ENCODE results near the gene CCDC88A. TPM values are rescaled to one million over a fixed set of nuclear protein-coding genes. Genes with fewer than 3 reads are reported as not detected.

The CCDC88A gene
- total and polyA plus RNA-seq, 3 donors from 2014 or later: 26.5 to 180 (median 121) TPM

DNA sequence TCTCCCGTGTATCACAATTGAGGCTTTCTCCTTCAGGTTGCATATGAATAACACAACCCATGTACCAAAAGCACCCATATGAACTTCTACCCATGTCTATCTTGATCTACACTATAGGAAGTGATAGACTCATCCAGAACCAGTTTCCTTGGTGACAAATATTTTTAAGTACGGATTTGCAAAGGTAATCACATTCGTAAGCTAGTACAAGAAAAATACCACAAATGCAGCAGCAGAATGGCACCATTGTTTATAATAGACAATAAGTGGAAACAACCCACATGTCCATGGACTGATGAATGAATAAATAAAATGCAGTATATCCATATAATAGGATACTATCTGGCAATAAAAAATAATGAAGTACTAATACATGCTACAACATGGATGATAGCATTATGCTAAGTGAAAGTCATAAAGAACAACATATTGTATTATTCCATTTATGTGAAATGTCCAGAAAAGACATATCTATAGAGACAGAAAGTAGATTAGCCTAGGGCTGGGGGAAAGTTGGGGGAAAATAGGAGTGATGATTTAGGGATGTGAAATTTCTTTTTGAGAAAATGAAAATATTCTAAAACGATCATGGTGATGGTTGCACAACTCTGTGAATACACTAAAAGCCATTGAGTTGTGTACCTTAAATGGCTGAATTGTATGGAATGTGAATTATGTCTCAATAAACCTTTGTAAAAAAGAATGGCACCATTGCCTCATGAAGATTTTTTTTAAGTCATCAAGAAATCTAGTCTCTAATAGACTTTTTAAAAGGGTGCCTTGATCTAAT lies 3.4 kb upstream of the CCDC88A start:
- peaks cover 7% of the 10 kb centered on the region for H3K4me1 ChIP-seq
- WGBS, 2 donors: 74 to 77% methylated on average over 4 of the region's 4 CpGs
- no peak overlapping the region for H3K4me3 ChIP-seq
- DNase-seq: no peak
- TF ChIP-seq POLR2A (IDR thresholded peaks at IDR 0.05): no peak
- TF ChIP-seq CTCF (IDR thresholded peaks at IDR 0.05): no peak
- no peaks in the 10 kb centered on the region for H3K36me3 ChIP-seq (ENCODE audit: low read depth, missing control alignments)
- H3K27me3 ChIP-seq: no peaks in the 10 kb centered on the region
- no peak overlapping the region for H3K27ac ChIP-seq
- H3K9me3 ChIP-seq: no peaks in the 10 kb centered on the region
- intact Hi-C loops (cut with DNase I; ENCODE audit: low total_unique reads): no loop called here

DNA sequence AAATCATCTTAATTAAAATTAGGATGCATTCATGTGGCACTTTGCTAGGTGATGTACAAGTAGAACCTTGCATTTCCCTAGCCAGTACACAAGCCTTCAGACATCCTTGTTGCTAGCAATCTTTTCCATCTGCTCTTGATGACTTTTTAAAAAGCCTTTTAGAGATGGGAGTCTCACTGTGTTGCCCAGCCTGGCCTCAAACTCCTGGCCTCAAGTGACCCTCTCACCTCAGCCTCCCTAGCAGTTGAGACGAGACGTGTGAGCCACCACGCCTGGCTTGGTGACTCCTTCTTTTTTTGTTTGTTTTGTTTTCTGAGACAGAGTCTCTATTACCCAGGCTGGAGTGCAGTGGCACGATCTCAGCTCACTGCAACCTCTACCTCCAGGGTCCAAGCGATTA lies 1.7 kb upstream of the CCDC88A start:
- Histone ChIP-seq H3K9me3 (no peaks in the 10 kb centered on the region), H3K27ac (no peak overlapping the region), H3K27me3 (no peaks in the 10 kb centered on the region), H3K36me3 (ENCODE audit: low read depth, missing control alignments) (no peaks in the 10 kb centered on the region), H3K4me1 (peaks cover 13% of the 10 kb centered on the region), H3K4me3 (no peak overlapping the region)
- DNase-seq: no peak
- intact Hi-C loops (cut with DNase I; ENCODE audit: low total_unique reads): no loop called here
- WGBS, 2 donors: 86 to 93% methylated on average over 5 of the region's 5 CpGs
- TF ChIP-seq POLR2A (IDR thresholded peaks at IDR 0.05) (no peak), CTCF (IDR thresholded peaks at IDR 0.05) (no peak)

DNA sequence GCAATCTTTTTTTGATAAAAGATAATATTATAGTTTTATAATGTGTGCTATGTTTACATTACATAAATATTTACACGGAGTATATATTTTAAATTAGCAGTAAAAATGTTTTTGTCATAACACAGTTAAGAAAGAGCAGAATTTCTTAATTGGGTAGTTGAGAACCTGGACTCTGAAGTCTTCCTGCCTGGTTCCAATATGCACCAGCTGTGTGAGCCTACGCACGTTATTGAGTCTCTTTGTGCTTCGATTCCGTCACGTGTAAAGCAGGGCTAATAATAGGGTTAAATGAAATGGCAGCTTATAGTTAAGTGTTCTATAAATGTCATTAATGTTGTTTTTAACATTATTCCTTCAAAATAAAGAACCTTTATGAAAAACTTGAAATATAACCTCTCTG lies 1.2 kb upstream of the CCDC88A start:
- intact Hi-C loops (cut with DNase I; ENCODE audit: low total_unique reads): no loop called here
- no peaks in the 10 kb centered on the region for H3K27me3 ChIP-seq
- WGBS, 2 donors: 36% methylated on average over 6 of the region's 6 CpGs
- H3K4me3 ChIP-seq: peak overlapping the region in 1 of 2 donors; percentile 88
- no peak for DNase-seq
- no peak overlapping the region for H3K27ac ChIP-seq
- no peaks in the 10 kb centered on the region for H3K36me3 ChIP-seq (ENCODE audit: low read depth, missing control alignments)
- no peak for TF ChIP-seq POLR2A (IDR thresholded peaks at IDR 0.05)
- no peak for TF ChIP-seq CTCF (IDR thresholded peaks at IDR 0.05)
- H3K9me3 ChIP-seq: no peaks in the 10 kb centered on the region
- peaks cover 13% of the 10 kb centered on the region for H3K4me1 ChIP-seq

DNA sequence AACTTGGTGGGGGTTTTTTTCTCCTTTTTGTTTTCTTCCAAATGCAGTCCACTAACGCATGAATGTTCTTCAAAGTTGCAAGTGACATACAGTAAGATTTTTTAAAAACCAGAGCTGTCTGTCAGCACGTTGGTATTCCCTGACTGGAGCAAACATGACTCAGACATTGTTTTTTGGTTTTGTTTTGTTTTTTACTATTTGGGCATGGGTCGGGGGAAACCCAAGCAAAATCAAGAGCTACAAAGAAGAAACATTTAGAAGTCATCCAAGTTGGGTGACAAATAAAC lies 726 bp upstream of the CCDC88A start:
- peak overlapping the region; percentile 88 to 90 for H3K4me3 ChIP-seq
- DNase-seq: no peak
- H3K27me3 ChIP-seq: no peaks in the 10 kb centered on the region
- H3K9me3 ChIP-seq: no peaks in the 10 kb centered on the region
- peaks cover 13% of the 10 kb centered on the region for H3K4me1 ChIP-seq
- peak overlapping the region; percentile 32 to 36 for H3K27ac ChIP-seq
- TF ChIP-seq CTCF (IDR thresholded peaks at IDR 0.05) (no peak), POLR2A (IDR thresholded peaks at IDR 0.05) (no peak)
- H3K36me3 ChIP-seq (ENCODE audit: low read depth, missing control alignments): no peaks in the 10 kb centered on the region
- intact Hi-C loops (cut with DNase I; ENCODE audit: low total_unique reads): no loop called here
- 0% methylated on average over 3 of the region's 3 CpGs for WGBS, 2 donors

- WGBS, 2 donors: 1 to 2% methylated on average over 16 to 31 of the region's 31 CpGs
- TF ChIP-seq CTCF (IDR thresholded peaks at IDR 0.05) (no peak), POLR2A (IDR thresholded peaks at IDR 0.05) (no peak)
- intact Hi-C loops (cut with DNase I; ENCODE audit: low total_unique reads): no loop called here
- H3K27me3 ChIP-seq: no peaks in the 10 kb centered on the region
- H3K9me3 ChIP-seq: no peaks in the 10 kb centered on the region
- peaks cover 13% of the 10 kb centered on the region for H3K4me1 ChIP-seq
- H3K36me3 ChIP-seq (ENCODE audit: low read depth, missing control alignments): no peaks in the 10 kb centered on the region
- no peak for DNase-seq
- H3K4me3 ChIP-seq: peak overlapping the region; percentile 88 to 90
- H3K27ac ChIP-seq: peak overlapping the region; percentile 87 to 97
These were observed 400 bp downstream of the CCDC88A start for GRCh38 chr2:55419233-55419678.

Data from testis (tissue), 3 donors.